Suppressor macrophage treated with lipopolysaccharide for 4 hours (primary cell): ENCODE data around the gene NCOA1.
A peak's percentile ranks its signal among the peaks of the same experiment; 100 is the strongest.
"Not testable (repeated sequence)": the region's sequence is repeated elsewhere in the genome, so short reads cannot be mapped to it uniquely, and the experiment has no call there.

ENCODE experiments used
- DNase-seq: peaks from one replicate; pipeline ENCODE4 v3.0.0-alpha.2; 2020

NCOA1 gene

DNA sequence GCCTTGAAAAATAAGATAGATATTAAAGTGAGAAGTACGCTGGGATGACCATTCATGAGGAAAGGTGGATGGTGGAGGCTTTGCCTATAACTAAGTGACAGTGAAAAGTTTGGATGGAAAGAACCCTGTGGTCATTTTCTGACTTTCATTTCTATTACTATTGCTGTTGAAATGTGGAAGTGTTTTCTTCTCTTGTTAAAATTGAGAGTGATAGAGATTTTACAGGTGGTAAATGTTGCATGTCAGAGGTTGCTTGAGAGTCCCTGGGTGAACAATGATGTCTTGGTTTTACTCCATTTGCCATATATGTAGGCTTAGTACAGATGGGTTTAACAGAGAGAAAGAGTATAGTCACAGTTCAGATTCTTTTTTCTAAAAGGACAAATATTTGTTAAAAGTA is 18.4 kb downstream of the NCOA1 start:
- no peak for DNase-seq

DNA sequence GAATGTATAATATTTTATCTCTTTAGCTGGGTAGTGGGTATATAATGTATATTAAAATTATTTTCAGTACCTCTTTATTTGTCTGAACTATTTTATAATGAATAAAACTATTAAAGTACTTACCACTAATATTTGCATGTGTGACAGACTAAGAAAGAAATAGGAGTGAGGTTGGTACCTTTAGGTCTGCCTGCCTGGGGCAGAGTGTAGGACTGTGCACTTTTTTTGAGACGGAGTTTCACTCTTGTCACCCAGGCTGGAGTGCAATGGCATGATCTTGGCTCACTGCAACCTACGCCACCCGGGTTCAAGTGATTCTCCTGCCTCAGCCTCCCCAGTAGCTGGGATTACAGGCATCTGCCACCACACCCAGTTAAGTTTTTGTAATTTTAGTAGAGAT is 18.8 kb downstream of the NCOA1 start:
- DNase-seq, result no peak

GRCh38 chr2:24510771-24511170 is 19.7 kb downstream of the NCOA1 start:
- no peak for DNase-seq

GRCh38 chr2:24511198-24511597 is 20.1 kb downstream of the NCOA1 start:
- DNase-seq, result no peak

- DNase-seq, result no peak
These were observed 20.8 kb downstream of the NCOA1 start for GRCh38 chr2:24511894-24512293.

GRCh38 chr2:24512404-24512803 is 21.4 kb downstream of the NCOA1 start:
- no peak for DNase-seq

- peak; percentile 38 for DNase-seq
These were observed 21.8 kb downstream of the NCOA1 start for GRCh38 chr2:24512831-24513230.

- DNase-seq, result peak; percentile 50
These were observed 22.4 kb downstream of the NCOA1 start for GRCh38 chr2:24513281-24514071.

GRCh38 chr2:24514820-24515219 is 23.8 kb downstream of the NCOA1 start:
- DNase-seq, result no peak

DNA sequence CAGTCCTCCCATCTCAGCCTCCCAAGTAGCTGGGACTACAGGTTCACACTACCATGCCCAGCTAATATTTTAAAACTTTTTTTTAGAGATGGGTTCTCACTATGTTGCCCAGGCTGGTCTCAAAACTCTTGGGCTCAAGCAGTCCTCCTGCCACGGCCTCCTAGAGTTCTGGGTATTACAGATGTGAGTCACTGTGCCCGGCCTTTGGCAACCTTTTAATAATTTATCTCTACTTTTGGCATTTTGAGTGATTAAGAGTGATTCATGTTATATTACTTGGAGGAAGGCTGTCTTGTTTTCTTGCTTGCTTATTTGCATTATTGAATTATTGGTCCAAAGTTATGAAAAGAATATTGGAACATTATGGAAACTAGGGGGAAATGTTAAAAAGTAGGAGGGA is 24.3 kb downstream of the NCOA1 start:
- DNase-seq, result peak; percentile 50

DNA sequence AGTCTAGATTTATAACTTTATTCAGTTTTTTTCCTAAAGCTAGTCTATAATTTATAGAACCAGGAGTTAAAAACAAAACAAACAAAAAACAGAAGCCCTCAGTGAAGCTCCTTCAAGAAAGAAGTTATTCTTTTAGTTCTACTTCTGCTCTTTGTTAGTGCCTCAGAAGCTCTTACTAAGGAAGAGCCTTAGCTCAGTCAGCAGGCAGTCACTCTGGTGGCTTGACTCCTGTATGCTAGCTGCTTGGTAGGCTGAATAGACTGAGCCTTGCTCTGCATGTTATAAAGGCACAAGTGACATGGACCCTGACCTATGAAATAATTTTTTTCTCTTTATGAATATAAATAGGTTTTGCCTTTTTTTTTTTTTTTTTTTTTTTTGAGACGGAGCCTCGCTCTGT is 24.8 kb downstream of the NCOA1 start:
- DNase-seq, result peak; percentile 64

- no peak for DNase-seq
These were observed 26.2 kb downstream of the NCOA1 start for GRCh38 chr2:24517247-24517646.

GRCh38 chr2:24520175-24520574 is 29.1 kb downstream of the NCOA1 start:
- no peak for DNase-seq

GRCh38 chr2:24521162-24521857 is 30.3 kb downstream of the NCOA1 start:
- DNase-seq, result peak; percentile 18

- DNase-seq, result no peak
These were observed 31.1 kb downstream of the NCOA1 start for GRCh38 chr2:24521975-24522639.

- no peak for DNase-seq
These were observed 36.5 kb downstream of the NCOA1 start for GRCh38 chr2:24527536-24527935.

GRCh38 chr2:24530796-24531195 is 39.7 kb downstream of the NCOA1 start:
- no peak for DNase-seq

DNA sequence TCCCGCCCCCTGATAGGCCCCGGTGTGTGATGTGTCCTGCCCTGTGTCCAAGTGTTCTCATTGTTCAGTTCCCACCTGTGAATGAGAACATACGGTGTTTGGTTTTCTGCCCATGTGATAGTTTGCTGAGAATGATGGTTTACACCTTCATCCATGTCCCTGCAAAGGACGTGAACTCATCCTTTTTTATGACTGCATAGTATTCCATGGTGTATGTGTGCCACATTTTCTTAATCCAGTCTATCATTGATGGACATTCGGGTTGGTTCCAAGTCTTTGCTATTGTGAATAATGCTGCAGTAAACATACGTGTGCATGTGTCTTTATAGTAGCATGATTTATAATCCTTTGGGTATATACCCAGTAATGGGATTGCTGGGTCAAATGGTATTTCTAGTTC is 40.6 kb downstream of the NCOA1 start:
- not testable (repeated sequence) for DNase-seq

- not testable (repeated sequence) for DNase-seq
These were observed 41.0 kb downstream of the NCOA1 start for GRCh38 chr2:24532057-24532456.

- DNase-seq, result not testable (repeated sequence)
These were observed 42.5 kb downstream of the NCOA1 start for GRCh38 chr2:24533574-24533973.

DNA sequence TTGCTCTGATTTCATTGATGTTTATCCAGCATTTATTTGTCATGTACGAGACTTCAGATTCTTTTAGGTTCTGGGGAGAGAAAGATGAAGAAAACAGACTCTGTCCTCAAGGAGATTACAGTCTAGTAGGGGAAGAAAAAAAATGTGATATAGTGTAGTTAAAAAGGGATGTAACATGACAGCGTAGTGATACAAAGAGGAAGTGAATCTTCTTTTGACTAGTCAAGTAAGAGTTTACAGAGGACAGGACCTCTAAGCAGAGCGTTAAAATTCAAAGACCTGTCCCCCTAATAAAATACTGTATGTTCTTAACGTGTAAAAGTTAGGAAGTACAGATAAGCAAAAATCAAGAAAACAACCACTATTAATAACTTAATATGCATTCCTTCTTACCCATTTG is 47.7 kb downstream of the NCOA1 start:
- peak; percentile 43 for DNase-seq

GRCh38 chr2:24539258-24539657 is 48.2 kb downstream of the NCOA1 start:
- DNase-seq, result no peak

GRCh38 chr2:24540011-24540477 is 49.0 kb downstream of the NCOA1 start:
- no peak for DNase-seq

DNA sequence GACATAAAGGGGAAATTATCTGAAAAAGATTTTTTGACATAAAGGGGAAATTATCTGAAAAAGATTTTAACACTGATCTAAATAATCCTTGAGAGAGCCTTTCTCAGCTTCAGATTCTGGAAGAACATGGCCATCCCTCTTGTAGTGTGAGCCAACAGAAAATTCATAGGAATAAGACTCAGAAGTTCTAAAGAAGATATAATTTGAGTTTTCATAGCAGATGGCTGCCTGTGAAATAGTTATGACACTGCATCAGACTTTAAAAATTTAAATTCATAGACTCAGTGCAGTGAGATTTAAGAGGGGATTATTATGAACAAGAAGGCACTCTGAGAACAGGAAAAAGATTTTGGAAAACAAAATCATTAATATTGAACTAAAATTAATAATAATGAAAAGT is 50.6 kb downstream of the NCOA1 start:
- no peak for DNase-seq
